SK-N-SH treated with all-trans-retinoic acid at 6 μM for 48 hours (cell line): ENCODE data around the gene TNRC6A.
"Not testable (repeated sequence)": the region's sequence is repeated elsewhere in the genome, so short reads cannot be mapped to it uniquely, and the experiment has no call there.

Experiments used
- ATAC-seq: fragments of 200-7000 bp; cut with Tn5 transposase; 3 replicates; pipeline ENCODE4 v1.9.1; 2020; ENCODE audit warnings: mild to moderate bottlenecking, moderate library complexity
- ARNTL ChIP-seq: fragments of 450-650 bp; formaldehyde crosslinking; IDR thresholded peaks from 2 replicates; pipeline ENCODE4 v1.5.0; 2020; ENCODE audit warnings: low read depth, mild to moderate bottlenecking, moderate library complexity, borderline replicate concordance
- BACH2 ChIP-seq: fragments of 250-450 bp; sonication (Bioruptor Pico); IDR thresholded peaks from 2 replicates; pipeline ENCODE4 v1.9.0; 2021; ENCODE audit warnings: mild to moderate bottlenecking, borderline replicate concordance
- CSDC2 ChIP-seq: fragments of 250-450 bp; sonication (Bioruptor Pico); IDR thresholded peaks from 2 replicates; pipeline ENCODE4 v1.5.0; 2020; ENCODE audit warnings: mild to moderate bottlenecking, moderate library complexity
- GLIS3 ChIP-seq: fragments of 250-450 bp; sonication (Bioruptor Pico); IDR thresholded peaks from 2 replicates; pipeline ENCODE4 v1.5.0; 2020; ENCODE audit warnings: mild to moderate bottlenecking, moderate library complexity
- ISL1 ChIP-seq: fragments of 250-450 bp; sonication (Bioruptor Pico); IDR thresholded peaks from 2 replicates; pipeline ENCODE4 v2.1.2; 2022; ENCODE audit warnings: mild to moderate bottlenecking, moderate library complexity
- RARB ChIP-seq: fragments of 250-450 bp; sonication (Bioruptor Pico); IDR thresholded peaks from 2 replicates; pipeline ENCODE4 v1.8.0; 2021; ENCODE audit warnings: mild to moderate bottlenecking, moderate library complexity
- SNAI2 ChIP-seq: fragments of 250-450 bp; sonication (Bioruptor Pico); IDR thresholded peaks from 2 replicates; pipeline ENCODE4 v1.5.0; 2020; ENCODE audit warnings: mild to moderate bottlenecking, moderate library complexity
- TOX ChIP-seq: fragments of 250-450 bp; sonication (Bioruptor Pico); IDR thresholded peaks from 2 replicates; pipeline ENCODE4 v1.8.0; 2021; ENCODE audit warnings: mild to moderate bottlenecking, moderate library complexity, borderline replicate concordance
- ZC3H10 ChIP-seq: fragments of 250-450 bp; sonication (Bioruptor Pico); IDR thresholded peaks from 2 replicates; pipeline ENCODE4 v1.5.1; 2021; ENCODE audit warnings: mild to moderate bottlenecking, moderate library complexity
- ZFP3 ChIP-seq: fragments of 250-450 bp; sonication (Bioruptor Pico); IDR thresholded peaks from 2 replicates; pipeline ENCODE4 v1.5.0; 2020; ENCODE audit warnings: mild to moderate bottlenecking, moderate library complexity
- ZFP30 ChIP-seq: fragments of 450-650 bp; formaldehyde crosslinking; IDR thresholded peaks from 2 replicates; pipeline ENCODE4 v1.5.0; 2022; ENCODE audit warnings: mild to moderate bottlenecking, moderate library complexity
- ZNF565 ChIP-seq: fragments of 450-650 bp; formaldehyde crosslinking; conservative IDR thresholded peaks from 2 replicates; pipeline ENCODE4 v1.5.0; 2020; ENCODE audit warnings: low read depth, mild to moderate bottlenecking, moderate library complexity
- ZNF70 ChIP-seq: fragments of 450-650 bp; formaldehyde crosslinking; IDR thresholded peaks from 2 replicates; pipeline ENCODE4 v1.5.0; 2020; ENCODE audit warnings: mild to moderate bottlenecking, moderate library complexity
- ZNF8 ChIP-seq: fragments of 450-650 bp; formaldehyde crosslinking; IDR thresholded peaks from 2 replicates; pipeline ENCODE4 v1.5.0; 2020; ENCODE audit warnings: mild to moderate bottlenecking, moderate library complexity
- TF ChIP-seq, protein P1 (sequence below): fragments of 250-450 bp; sonication (Bioruptor Pico); IDR thresholded peaks from 2 replicates; pipeline ENCODE4 v1.5.1; 2020; ENCODE audit warnings: low read depth, mild to moderate bottlenecking, moderate library complexity
- TF ChIP-seq, protein P2 (sequence below): fragments of 250-450 bp; sonication (Bioruptor Pico); IDR thresholded peaks from 2 replicates; pipeline ENCODE4 v1.8.0; 2021; ENCODE audit warnings: low read depth, mild to moderate bottlenecking, moderate library complexity, borderline replicate concordance
- TF ChIP-seq, protein P3 (sequence below): fragments of 250-450 bp; sonication (Bioruptor Pico); IDR thresholded peaks from 2 replicates; pipeline ENCODE4 v1.5.0; 2020; ENCODE audit warnings: mild to moderate bottlenecking, moderate library complexity

TNRC6A gene

DNA sequence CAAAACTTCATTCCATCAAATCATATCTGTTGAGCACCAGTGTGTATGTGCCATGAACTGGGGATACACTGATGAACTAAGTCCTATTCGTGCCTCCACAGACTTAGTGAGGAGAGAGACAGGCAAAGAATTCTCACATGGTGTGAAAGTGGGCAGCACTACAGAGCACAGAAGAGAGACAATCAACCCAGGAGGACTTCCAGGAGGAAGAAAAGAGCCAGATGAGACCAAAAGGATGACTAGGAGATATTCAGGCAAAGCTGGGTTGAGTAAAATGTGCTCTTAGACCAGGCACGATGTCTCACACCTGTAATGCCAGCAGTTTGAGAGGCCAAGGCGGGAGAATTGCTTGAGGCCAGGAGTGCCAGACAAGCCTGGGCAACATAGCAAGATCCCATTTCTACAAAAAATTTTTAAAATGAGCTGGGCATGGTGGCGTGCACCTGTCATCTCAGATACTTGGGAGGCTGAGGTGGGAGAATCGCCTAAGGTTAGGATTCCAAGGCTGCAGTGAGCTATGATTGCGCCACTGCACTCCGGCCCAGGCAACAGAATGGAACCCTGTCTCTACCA, 30.2 kb upstream of the TNRC6A start:
- no peak for ATAC-seq
- TF ChIP-seq GLIS3 (CRISPR knock-in tag) (no peak), ZFP30 (CRISPR knock-in tag) (no peak), ZC3H10 (no peak), ZNF8 (CRISPR knock-in tag) (no peak), ISL1 (CRISPR knock-in tag) (no peak), BACH2 (CRISPR knock-in tag) (no peak), ZNF565 (CRISPR knock-in tag) (no peak)
- TF ChIP-seq, protein P1, sequence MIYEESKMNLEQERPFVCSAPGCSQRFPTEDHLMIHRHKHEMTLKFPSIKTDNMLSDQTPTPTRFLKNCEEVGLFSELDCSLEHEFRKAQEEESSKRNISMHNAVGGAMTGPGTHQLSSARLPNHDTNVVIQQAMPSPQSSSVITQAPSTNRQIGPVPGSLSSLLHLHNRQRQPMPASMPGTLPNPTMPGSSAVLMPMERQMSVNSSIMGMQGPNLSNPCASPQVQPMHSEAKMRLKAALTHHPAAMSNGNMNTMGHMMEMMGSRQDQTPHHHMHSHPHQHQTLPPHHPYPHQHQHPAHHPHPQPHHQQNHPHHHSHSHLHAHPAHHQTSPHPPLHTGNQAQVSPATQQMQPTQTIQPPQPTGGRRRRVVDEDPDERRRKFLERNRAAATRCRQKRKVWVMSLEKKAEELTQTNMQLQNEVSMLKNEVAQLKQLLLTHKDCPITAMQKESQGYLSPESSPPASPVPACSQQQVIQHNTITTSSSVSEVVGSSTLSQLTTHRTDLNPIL (CRISPR knock-in tag) = no peak
- TF ChIP-seq, protein P2, sequence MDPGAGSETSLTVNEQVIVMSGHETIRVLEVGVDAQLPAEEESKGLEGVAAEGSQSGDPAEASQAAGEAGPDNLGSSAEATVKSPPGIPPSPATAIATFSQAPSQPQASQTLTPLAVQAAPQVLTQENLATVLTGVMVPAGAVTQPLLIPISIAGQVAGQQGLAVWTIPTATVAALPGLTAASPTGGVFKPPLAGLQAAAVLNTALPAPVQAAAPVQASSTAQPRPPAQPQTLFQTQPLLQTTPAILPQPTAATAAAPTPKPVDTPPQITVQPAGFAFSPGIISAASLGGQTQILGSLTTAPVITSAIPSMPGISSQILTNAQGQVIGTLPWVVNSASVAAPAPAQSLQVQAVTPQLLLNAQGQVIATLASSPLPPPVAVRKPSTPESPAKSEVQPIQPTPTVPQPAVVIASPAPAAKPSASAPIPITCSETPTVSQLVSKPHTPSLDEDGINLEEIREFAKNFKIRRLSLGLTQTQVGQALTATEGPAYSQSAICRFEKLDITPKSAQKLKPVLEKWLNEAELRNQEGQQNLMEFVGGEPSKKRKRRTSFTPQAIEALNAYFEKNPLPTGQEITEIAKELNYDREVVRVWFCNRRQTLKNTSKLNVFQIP (CRISPR knock-in tag) = no peak
- TF ChIP-seq, protein P3, sequence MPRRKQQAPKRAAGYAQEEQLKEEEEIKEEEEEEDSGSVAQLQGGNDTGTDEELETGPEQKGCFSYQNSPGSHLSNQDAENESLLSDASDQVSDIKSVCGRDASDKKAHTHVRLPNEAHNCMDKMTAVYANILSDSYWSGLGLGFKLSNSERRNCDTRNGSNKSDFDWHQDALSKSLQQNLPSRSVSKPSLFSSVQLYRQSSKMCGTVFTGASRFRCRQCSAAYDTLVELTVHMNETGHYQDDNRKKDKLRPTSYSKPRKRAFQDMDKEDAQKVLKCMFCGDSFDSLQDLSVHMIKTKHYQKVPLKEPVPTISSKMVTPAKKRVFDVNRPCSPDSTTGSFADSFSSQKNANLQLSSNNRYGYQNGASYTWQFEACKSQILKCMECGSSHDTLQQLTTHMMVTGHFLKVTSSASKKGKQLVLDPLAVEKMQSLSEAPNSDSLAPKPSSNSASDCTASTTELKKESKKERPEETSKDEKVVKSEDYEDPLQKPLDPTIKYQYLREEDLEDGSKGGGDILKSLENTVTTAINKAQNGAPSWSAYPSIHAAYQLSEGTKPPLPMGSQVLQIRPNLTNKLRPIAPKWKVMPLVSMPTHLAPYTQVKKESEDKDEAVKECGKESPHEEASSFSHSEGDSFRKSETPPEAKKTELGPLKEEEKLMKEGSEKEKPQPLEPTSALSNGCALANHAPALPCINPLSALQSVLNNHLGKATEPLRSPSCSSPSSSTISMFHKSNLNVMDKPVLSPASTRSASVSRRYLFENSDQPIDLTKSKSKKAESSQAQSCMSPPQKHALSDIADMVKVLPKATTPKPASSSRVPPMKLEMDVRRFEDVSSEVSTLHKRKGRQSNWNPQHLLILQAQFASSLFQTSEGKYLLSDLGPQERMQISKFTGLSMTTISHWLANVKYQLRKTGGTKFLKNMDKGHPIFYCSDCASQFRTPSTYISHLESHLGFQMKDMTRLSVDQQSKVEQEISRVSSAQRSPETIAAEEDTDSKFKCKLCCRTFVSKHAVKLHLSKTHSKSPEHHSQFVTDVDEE = no peak

DNA sequence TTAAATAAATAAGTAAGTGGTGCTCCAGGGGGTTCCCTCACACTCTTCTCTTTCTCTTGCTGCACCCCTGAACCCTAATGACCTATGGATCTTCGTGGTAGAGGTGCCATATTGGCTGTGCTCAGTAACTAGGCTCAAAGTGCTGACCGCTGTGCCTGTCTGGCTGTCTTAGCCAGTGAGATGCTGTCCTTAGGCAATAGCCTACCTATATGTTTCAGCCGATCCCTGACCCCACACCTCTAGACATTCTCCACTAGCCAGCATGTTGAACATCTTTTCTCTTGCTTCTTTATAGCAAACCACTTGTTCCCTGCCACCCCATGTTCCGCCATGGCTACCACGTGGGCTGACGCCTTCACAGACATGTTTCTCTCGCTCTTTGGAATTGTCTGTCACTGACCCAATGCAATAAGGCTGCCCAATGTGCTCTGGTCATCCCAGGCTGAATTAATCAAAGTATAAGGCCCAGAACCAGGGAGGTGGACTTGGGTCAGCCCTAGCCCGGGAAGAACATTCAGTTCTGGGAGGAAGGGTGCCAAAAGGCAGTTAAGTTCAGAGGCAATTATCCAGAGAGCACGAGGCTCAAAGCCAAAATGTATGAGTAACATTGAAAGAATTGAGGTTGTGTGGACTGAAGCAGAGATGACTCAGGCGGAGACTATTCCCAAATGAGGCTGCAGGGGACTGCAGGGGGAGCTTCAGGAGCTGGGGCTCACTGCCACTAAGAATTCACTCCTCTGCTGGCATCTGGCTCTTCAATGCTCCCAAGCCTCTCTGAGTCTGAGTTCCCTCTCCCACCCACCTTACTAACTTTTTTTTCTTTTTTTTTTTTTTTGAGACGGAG, 28.7 kb upstream of the TNRC6A start:
- peak; percentile 98 for ATAC-seq
- peak; percentile 77 for TF ChIP-seq ISL1 (CRISPR knock-in tag)
- peak; percentile 98 for TF ChIP-seq ZNF70 (CRISPR knock-in tag)
- peak; percentile 75 for TF ChIP-seq ZFP3 (CRISPR knock-in tag)
- no peak for TF ChIP-seq TOX (CRISPR knock-in tag)
- 0 out of 2 replicates have a peak, but pooled peaks have one; percentile 57 for TF ChIP-seq CSDC2 (CRISPR knock-in tag)
- TF ChIP-seq SNAI2 (CRISPR knock-in tag) = no peak

DNA sequence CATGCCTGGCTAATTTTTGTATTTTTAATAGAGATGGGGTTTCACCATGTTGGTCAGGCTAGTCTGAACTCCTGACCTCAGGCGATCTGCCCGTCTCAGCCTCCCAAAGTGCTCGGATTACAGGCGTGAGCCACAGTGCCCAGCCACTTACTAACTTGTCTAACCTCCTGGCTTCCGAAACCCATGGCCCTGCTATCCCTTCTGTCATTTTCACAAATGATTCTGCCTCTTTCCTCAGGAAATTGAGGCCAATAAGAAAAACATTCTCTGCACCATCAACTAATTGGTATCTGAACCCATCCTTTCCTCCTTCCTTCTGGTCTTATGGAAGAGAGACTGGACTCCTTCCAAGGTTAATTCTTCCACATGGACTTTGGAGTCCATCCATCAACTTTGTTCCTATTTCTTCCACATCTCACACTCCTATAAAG, 27.9 kb upstream of the TNRC6A start:
- TF ChIP-seq CSDC2 (CRISPR knock-in tag) (no peak), RARB (CRISPR knock-in tag) (no peak), ISL1 (CRISPR knock-in tag) (no peak), ZNF8 (CRISPR knock-in tag) (no peak), ZFP30 (CRISPR knock-in tag) (no peak), ZFP3 (CRISPR knock-in tag) (no peak), ARNTL (CRISPR knock-in tag) (no peak), ZC3H10 (no peak), ZNF565 (CRISPR knock-in tag) (no peak), TOX (CRISPR knock-in tag) (no peak)
- TF ChIP-seq, protein P1 (CRISPR knock-in tag) = no peak
- TF ChIP-seq, protein P3 = no peak
- peak; percentile 64 for ATAC-seq

DNA sequence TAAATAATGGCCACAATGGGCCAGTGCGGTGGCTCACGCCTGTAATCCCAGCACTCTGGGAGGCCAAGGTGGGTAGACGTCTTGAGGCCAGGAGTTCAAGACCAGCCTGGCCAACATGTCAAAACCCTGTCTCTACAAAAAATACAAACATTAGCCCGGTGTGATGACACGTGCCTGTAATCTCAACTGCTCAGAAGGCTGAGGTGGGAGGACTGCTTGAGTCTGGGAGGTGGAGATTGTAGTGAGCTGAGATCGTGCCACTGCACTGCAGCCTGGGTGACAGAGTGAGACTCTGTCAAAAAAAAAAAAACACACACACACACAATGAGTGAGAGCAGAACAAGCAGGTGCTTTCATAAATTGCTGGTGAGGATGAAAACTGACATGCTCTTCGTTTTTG, 21.7 kb upstream of the TNRC6A start:
- not testable (repeated sequence) for ATAC-seq
